Fibroblast of pulmonary artery (primary cell): ENCODE data around the gene GNAL.

ENCODE experiments used
- DNase-seq: peaks from one replicate; pipeline ENCODE4 v3.0.0-alpha.2; 2010; ENCODE audit warnings: low read depth
- H3K4me3 ChIP-seq: replicated peaks from 2 replicates; pipeline ENCODE4 v1.5.1; 2011; ENCODE audit warnings: low read depth, mild to moderate bottlenecking, control low read depth, low read length, moderate library complexity
- TF ChIP-seq, protein P1 (sequence below): IDR thresholded peaks from 2 replicates; pipeline ENCODE4 v1.5.1; 2011; ENCODE audit warnings: mild to moderate bottlenecking, control low read depth, low read length, inconsistent platforms; ENCODE audit errors: missing control alignments

Gene GNAL

DNA sequence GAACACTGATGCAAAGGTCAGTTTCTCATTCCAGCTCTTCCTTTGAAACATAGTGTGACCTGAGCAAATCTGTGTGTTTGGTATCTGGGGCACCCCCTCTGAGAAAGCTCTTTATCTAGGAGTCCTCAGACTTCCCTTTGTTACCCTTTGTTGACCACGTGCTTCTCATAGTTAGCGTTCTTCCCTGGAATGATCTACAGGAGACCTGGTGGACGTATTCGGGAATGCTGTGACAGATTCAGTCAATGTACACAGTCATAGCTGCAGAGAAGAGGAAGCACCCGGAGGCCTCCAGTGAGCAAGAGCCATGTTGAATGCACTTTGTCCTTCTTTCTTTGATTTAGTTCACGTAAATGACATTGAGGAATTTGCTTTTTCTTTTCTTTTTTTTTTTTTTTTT is 151.4 kb downstream of the GNAL start:
- no peak for DNase-seq
- TF ChIP-seq, protein P1, sequence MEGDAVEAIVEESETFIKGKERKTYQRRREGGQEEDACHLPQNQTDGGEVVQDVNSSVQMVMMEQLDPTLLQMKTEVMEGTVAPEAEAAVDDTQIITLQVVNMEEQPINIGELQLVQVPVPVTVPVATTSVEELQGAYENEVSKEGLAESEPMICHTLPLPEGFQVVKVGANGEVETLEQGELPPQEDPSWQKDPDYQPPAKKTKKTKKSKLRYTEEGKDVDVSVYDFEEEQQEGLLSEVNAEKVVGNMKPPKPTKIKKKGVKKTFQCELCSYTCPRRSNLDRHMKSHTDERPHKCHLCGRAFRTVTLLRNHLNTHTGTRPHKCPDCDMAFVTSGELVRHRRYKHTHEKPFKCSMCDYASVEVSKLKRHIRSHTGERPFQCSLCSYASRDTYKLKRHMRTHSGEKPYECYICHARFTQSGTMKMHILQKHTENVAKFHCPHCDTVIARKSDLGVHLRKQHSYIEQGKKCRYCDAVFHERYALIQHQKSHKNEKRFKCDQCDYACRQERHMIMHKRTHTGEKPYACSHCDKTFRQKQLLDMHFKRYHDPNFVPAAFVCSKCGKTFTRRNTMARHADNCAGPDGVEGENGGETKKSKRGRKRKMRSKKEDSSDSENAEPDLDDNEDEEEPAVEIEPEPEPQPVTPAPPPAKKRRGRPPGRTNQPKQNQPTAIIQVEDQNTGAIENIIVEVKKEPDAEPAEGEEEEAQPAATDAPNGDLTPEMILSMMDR = no peak
- no peak overlapping the region for H3K4me3 ChIP-seq

DNA sequence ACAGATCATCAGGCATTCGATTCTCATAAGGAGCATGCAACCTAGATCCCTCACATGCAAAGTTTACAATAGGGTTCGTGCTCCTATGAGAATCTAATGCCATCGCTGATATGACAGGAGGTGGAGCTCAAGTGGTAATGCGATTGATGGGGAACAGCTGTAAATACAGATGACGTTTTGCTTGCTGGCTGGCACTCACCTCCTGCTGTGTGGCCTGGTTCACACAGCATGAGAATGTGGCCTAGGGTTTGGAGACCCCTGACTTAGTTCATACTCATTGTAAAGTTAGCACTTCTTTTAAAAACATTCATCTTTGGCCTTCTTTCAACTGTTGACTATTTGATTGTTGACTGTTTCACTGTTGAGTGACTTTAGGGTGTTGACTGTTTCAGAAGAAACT is 153.5 kb downstream of the GNAL start:
- no peak overlapping the region for H3K4me3 ChIP-seq
- TF ChIP-seq, protein P1 = no peak
- no peak for DNase-seq

DNA sequence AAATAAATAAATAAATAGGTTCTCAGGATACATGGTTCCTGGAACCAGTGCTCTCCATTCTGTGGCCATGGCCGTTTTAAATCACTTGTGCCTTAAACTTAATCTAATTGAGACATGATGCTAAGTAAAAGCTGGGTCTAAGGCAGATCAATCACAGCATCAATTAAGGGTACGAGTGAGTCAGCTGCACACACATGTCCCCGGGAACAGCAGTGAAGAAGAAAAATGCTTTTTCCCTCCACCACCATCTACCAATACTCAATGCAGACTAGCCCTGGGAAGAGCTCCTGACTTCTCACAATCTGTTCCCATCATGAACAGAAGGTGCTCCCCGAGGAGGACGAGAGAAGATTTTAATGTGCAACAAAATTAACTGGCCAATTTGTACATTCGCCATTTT is 155.4 kb downstream of the GNAL start:
- TF ChIP-seq, protein P1 = no peak
- no peak for DNase-seq
- no peak overlapping the region for H3K4me3 ChIP-seq

DNA sequence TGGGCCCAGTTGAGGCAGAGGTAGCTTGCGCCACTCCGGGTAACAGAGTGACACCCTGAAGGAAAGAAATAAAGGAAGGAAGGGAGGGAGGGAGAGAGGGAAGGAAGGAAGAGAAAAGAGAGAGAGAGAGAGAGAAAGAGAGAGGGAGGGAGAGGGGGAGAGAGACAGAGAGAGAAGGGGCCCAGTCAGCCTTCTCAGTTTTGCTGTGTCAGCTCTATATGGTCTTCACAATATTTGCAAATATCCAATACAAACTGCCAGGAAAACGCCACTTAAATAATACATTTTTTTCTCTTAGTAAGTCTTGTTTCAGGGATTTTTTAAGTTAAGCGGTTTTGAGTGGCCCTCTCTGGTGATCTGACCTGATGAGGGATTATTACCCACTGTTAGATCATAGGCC is 156.6 kb downstream of the GNAL start:
- TF ChIP-seq, protein P1 = no peak
- DNase-seq = no peak
- no peak overlapping the region for H3K4me3 ChIP-seq

DNA sequence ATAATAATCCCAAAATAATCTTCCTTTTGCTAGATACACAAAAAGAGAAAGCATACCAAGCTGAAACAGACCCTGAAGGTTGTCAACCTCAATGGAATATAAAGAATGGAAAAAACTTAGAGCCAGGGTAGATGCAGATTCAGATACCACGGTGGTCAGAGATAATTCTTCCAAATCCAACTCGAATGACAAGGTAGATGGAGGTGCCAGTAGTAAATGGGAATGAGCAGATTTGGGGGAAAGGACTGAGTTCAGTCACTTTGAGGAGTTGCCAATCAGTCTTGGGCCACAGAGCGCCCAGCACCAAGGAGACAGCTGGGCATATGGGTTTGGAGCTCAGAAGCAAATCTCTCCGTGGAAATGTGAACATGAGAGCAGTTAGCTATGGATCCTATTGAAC is 158.7 kb downstream of the GNAL start:
- TF ChIP-seq, protein P1 = no peak
- no peak for DNase-seq
- no peak overlapping the region for H3K4me3 ChIP-seq

DNA sequence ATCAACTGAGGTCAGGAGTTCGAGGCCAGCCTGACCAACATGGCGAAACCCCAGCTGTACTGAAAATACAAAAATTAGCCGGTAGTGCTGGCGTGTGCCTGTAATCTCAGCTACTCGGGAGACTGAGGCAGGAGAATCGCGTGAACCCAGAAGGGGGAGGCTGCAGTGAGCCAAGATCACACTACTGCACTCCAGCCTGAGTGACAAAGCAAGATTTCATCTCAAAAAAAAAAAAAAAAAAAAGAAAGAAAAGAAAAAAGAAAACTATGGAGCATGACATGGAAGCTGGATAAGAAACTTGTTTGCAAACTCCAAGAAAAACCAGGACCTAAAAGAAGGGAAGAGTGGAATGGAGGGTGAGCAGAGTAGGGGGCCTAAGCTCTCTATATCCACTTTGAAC is 160.2 kb downstream of the GNAL start:
- H3K4me3 ChIP-seq = no peak overlapping the region
- TF ChIP-seq, protein P1 = no peak
- no peak for DNase-seq

DNA sequence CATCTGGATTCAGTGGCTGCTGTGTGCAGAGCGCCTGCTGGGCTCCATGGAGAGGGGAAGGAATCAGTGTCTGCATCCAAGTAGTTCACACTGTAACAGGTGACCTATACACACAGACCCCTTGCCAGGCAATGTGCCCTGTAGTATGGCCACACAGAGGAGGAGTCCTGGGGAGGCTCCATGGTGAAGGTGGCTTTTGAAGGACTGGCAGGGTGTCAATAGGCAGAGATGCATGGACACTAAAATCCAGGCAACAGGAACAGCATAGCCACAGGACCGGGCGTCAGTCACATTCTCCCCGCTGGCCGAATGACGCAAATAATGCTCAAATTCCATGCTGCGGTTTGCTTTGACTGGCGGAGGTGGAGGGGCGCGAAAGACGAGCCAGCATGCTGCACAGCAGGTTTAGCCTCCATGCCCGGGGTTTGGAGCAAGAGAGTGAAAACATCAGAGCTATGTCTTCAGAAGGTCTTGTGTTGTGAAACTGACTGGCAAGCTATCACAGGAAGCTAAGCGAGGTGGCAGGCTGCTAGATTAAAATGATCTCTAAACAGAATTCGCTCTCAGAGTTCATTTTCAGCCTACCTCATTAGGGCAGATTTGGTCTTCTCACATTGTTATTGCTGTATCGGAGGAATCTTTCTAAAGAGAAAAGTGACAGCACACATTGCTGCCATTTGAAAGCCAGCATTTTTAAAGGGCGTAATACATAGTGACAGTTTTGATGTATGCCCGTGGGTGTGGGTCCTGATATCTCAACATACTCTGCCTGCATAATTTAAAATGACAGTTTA is 161.0 kb downstream of the GNAL start:
- peak overlapping the region; percentile 100 for H3K4me3 ChIP-seq
- TF ChIP-seq, protein P1 = no peak
- DNase-seq = peak; percentile 95
